Heart right ventricle (tissue), 16 donors: ENCODE measurements around the gene GAREM1. TPM values are rescaled to one million over a fixed set of nuclear protein-coding genes. Genes with fewer than 3 reads are reported as not detected.

Experiments
- ATAC-seq, 8 donors: fragments of 200-7000 bp; cut with Tn5 transposase; one replicate each; pipeline ENCODE4 v1.9.1; 2020; ENCODE audit warnings: mild to moderate bottlenecking in 8 of 8, moderate library complexity in 8 of 8, moderate number of reproducible peaks in 1 of 8
- DNase-seq, 2 donors: peaks; one replicate each; pipeline ENCODE4 v3.0.0-alpha.2; 2020
- H3K27ac ChIP-seq, 10 donors: fragments of 200-600 bp; sonication (generic) in 2 of 10; one replicate each; pipeline versions ENCODE4 v1.5.0 to v1.8.0; 2020 to 2022; ENCODE audit warnings: mild to moderate bottlenecking in 3 of 10
- H3K27me3 ChIP-seq, 7 donors: fragments of 200-600 bp; one replicate each; pipeline ENCODE4 v1.8.0; 2021 to 2022; ENCODE audit warnings: mild to moderate bottlenecking in 2 of 7
- H3K36me3 ChIP-seq, 9 donors: fragments of 200-600 bp; sonication (generic) in 1 of 9; one replicate each; pipeline versions ENCODE4 v1.5.0 to v1.8.0; 2020 to 2022; ENCODE audit warnings: mild to moderate bottlenecking in 2 of 9
- H3K4me1 ChIP-seq, 9 donors: fragments of 200-600 bp; sonication (generic) in 1 of 9; one replicate each; pipeline versions ENCODE4 v1.5.0 to v1.8.0; 2020 to 2022; ENCODE audit warnings: mild to moderate bottlenecking in 4 of 9
- H3K4me3 ChIP-seq, 10 donors: fragments of 200-600 bp; sonication (generic) in 2 of 10; one replicate each; pipeline versions ENCODE4 v1.5.0 to v1.8.0; 2020 to 2022; ENCODE audit warnings: mild to moderate bottlenecking in 7 of 10, moderate library complexity in 2 of 10
- H3K9me3 ChIP-seq, 11 donors: fragments of 200-600 bp in 10 of 11; sonication (generic) in 2 of 11; one replicate each; pipeline versions ENCODE4 v1.5.0 to v1.8.0; 2013 to 2022; ENCODE audit warnings: mild to moderate bottlenecking in 2 of 11, control low read depth in 1 of 11, moderate library complexity in 1 of 11
- CTCF ChIP-seq, 9 donors: fragments of 200-600 bp; sonication (generic) in 2 of 9; IDR thresholded peaks; one replicate each; pipeline versions ENCODE4 v1.5.0 to v1.8.0; 2021 to 2022; ENCODE audit warnings: antibody characterized with exemption in 9 of 9, mild to moderate bottlenecking in 5 of 9, moderate library complexity in 1 of 9
- WGBS, 2 donors: extraction: QIAGEN DNeasy Blood & Tissue Kit; methylation state at CpG; one replicate each; pipeline ENCODE4 v1.1.7; 2013; ENCODE audit warnings: inconsistent platforms in 1 of 2; 5-methylcytosine and 5-hydroxymethylcytosine counted together
- intact Hi-C, 10 donors: fragments of 100-400 bp; cut with DNase I; formaldehyde crosslinking; loops; one replicate each; pipeline versions ENCODE4 v1.11.1 to v1.14.2; 2022
- polyA plus RNA-seq, 2 donors: library from polyadenylated mRNA; stranded (reverse); fragments of 200-250 nt; gene quantifications; one replicate each; pipeline ENCODE4 v1.2.3, GENCODE V29; 2013
- total RNA-seq, 10 donors: library from RNA; stranded (reverse); fragmentation: NEBNext Ultra II Directional in 3 of 10; extraction: Animal tissue kit (Norgen Biotek cat#: 25700) in 3 of 10; gene quantifications; one replicate each; pipeline versions ENCODE4 v1.2.1 to v1.2.4, GENCODE V29; 2021 to 2023
- donor health status: Arrhythmogenic right ventricular cardiomyopathy.
- donor health status: ischemic (EF 13 %, LVEDD 7.1; RV severe dilation, severe dysfunction).
- donor health status: healthy with polysubstance abuse.
- donor health status: DM: no; HTN: yes; CAD: no.
- donor health status: DM: no; HTN: no; CAD: no.
- donor health status: ischemic (EF 25% LVEDD 6.9; RV normal size, moderate dysfunction).
- donor health status: ischemic (EF 25% LVEDD 5.7; RV mildly dilated, moderate dysfunction).
- donor health status: healthy.
- donor health status: DM: yes; HTN: yes; CAD: no.
- donor health status: Ischemic cardiomyopathy.
- donor health status: ischemic (EF 35%, LVEDD 5.7; RV mildly dilated, moderate dysfunction).
- donor health status: nonischemic (EF 11% LVEDD 7.7; RV severe dilation, severe dysfunction).
- donor health status: DM: yes; HTN: yes; CAD: no.
- donor health status: PGD.
- donor health status: ischemic (EF 29% LVEDD 5.4; RV normal size, mild dysfunction).
- donor health status: nonischemic (EF 23%, LVEDD 6.1; RV moderate dilation, normal function).

The GAREM1 gene
- total and polyA plus RNA-seq, 12 donors, result 2.4 to 26.1 (median 13.4) TPM

GRCh38 chr18:32450026-32450691 is 20.5 kb downstream of the GAREM1 start:
- ATAC-seq, result no peak
- no peak overlapping the region for H3K4me3 ChIP-seq
- WGBS, 2 donors, result 63 to 82% methylated on average over 3 of the region's 3 CpGs
- no peak for TF ChIP-seq CTCF (IDR thresholded peaks at IDR 0.05)
- no peaks in the 10 kb centered on the region for H3K9me3 ChIP-seq
- H3K27me3 ChIP-seq, result no peaks in the 10 kb centered on the region
- H3K27ac ChIP-seq, result peak overlapping the region in 1 of 10 donors; percentile 25
- no peaks in the 10 kb centered on the region for H3K36me3 ChIP-seq
- DNase-seq, result no peak
- H3K4me1 ChIP-seq, result peaks cover 0 to 35% (median 14%) of the 10 kb centered on the region in 9 donors
- intact Hi-C loops, result no loop called here

- H3K4me3 ChIP-seq, result no peak overlapping the region
- no peak for DNase-seq
- ATAC-seq, result peak in 2 of 8 donors; percentile 8 to 33
- H3K4me1 ChIP-seq, result peaks cover 0 to 46% (median 22%) of the 10 kb centered on the region in 9 donors
- no peak overlapping the region for H3K27ac ChIP-seq
- TF ChIP-seq CTCF (IDR thresholded peaks at IDR 0.05), result no peak
- intact Hi-C loops, result no loop called here
- H3K36me3 ChIP-seq, result no peaks in the 10 kb centered on the region
- WGBS, 2 donors, result 50 to 57% methylated on average over 3 of the region's 3 CpGs
- no peaks in the 10 kb centered on the region for H3K27me3 ChIP-seq
- H3K9me3 ChIP-seq, result no peaks in the 10 kb centered on the region
Observed at GRCh38 chr18:32446780-32447179, 23.9 kb downstream of the GAREM1 start.

- intact Hi-C loops, result no loop called here
- DNase-seq, result no peak
- H3K4me3 ChIP-seq, result no peak overlapping the region
- no peaks in the 10 kb centered on the region for H3K27me3 ChIP-seq
- no peak for ATAC-seq
- TF ChIP-seq CTCF (IDR thresholded peaks at IDR 0.05), result no peak
- H3K27ac ChIP-seq, result no peak overlapping the region
- H3K9me3 ChIP-seq, result no peaks in the 10 kb centered on the region
- 54 to 76% methylated on average over 1 of the region's 1 CpG for WGBS, 2 donors
- H3K36me3 ChIP-seq, result no peaks in the 10 kb centered on the region
- H3K4me1 ChIP-seq, result peaks cover 0 to 55% (median 29%) of the 10 kb centered on the region in 9 donors
Observed at GRCh38 chr18:32445846-32446245, 24.8 kb downstream of the GAREM1 start.

GRCh38 chr18:32443706-32444215 is 26.9 kb downstream of the GAREM1 start:
- no peak for DNase-seq
- H3K27ac ChIP-seq, result peak overlapping the region in 1 of 10 donors; percentile 3
- H3K9me3 ChIP-seq, result no peaks in the 10 kb centered on the region
- 39 to 56% methylated on average over 5 of the region's 5 CpGs for WGBS, 2 donors
- no peaks in the 10 kb centered on the region for H3K27me3 ChIP-seq
- TF ChIP-seq CTCF (IDR thresholded peaks at IDR 0.05), result no peak
- no peak for ATAC-seq
- no peaks in the 10 kb centered on the region for H3K36me3 ChIP-seq
- intact Hi-C loops, result loop anchor here in 1 of 10 donors (5.0 kb wide), 1 partner anchor 91 kb away; no protein-coding TSS in a partner anchor
- H3K4me3 ChIP-seq, result no peak overlapping the region
- H3K4me1 ChIP-seq, result peaks cover 0 to 65% (median 24%) of the 10 kb centered on the region in 9 donors
